ENCODE measurements around the gene RASSF5.

RASSF5 gene

GRCh38 chr1:206514813-206515387 is 7.6 kb downstream of the RASSF5 start:
- Histone ChIP-seq H3K4me3 (ENCODE audit: low read length) (no peak overlapping the region), H3K27ac (ENCODE audit: low read depth, low read length) (no peak overlapping the region), H3K27me3 (ENCODE audit: control insufficient read depth, low read length) (peaks cover 60% of the 10 kb centered on the region), H3K4me2 (ENCODE audit: low read length) (no peak overlapping the region), H3K9me3 (ENCODE audit: control insufficient read depth, insufficient read depth, low read length) (no peaks in the 10 kb centered on the region), H3F3A (ENCODE audit: control insufficient read depth, insufficient read depth) (no peaks in the 10 kb centered on the region), H3K36me3 (ENCODE audit: control insufficient read depth, low read length) (no peaks in the 10 kb centered on the region), H3K79me2 (ENCODE audit: control insufficient read depth, low read length) (no peaks in the 10 kb centered on the region), H4K20me1 (ENCODE audit: control insufficient read depth, insufficient read depth, low read depth, low read length) (no peaks in the 10 kb centered on the region), H3K9me2 (replicated peaks; ENCODE audit: control insufficient read depth, low read length) (no peaks in the 10 kb centered on the region), H3K4me1 (ENCODE audit: control insufficient read depth, low read length) (peaks cover 10% of the 10 kb centered on the region)
- TF ChIP-seq CTCF (IDR thresholded peaks at IDR 0.05; ENCODE audit: low read depth, low read length, poor library complexity, severe bottlenecking) (no peak), EZH2phosphoT487 (IDR thresholded peaks at IDR 0.05; ENCODE audit: borderline replicate concordance, low read length) (no peak)

- H3F3A ChIP-seq (ENCODE audit: control insufficient read depth, insufficient read depth), result no peaks in the 10 kb centered on the region
- no peak overlapping the region for H3K27ac ChIP-seq (ENCODE audit: low read depth, low read length)
- TF ChIP-seq EZH2phosphoT487 (IDR thresholded peaks at IDR 0.05; ENCODE audit: borderline replicate concordance, low read length) (no peak), CTCF (IDR thresholded peaks at IDR 0.05; ENCODE audit: low read depth, low read length, poor library complexity, severe bottlenecking) (no peak)
- H3K9me3 ChIP-seq (ENCODE audit: control insufficient read depth, insufficient read depth, low read length), result no peaks in the 10 kb centered on the region
- H4K20me1 ChIP-seq (ENCODE audit: control insufficient read depth, insufficient read depth, low read depth, low read length), result no peaks in the 10 kb centered on the region
- no peaks in the 10 kb centered on the region for H3K9me2 ChIP-seq (replicated peaks; ENCODE audit: control insufficient read depth, low read length)
- H3K4me2 ChIP-seq (ENCODE audit: low read length), result no peak overlapping the region
- no peak overlapping the region for H3K4me3 ChIP-seq (ENCODE audit: low read length)
- peaks cover 52% of the 10 kb centered on the region for H3K27me3 ChIP-seq (ENCODE audit: control insufficient read depth, low read length)
- H3K4me1 ChIP-seq (ENCODE audit: control insufficient read depth, low read length), result peaks cover 10% of the 10 kb centered on the region
- H3K36me3 ChIP-seq (ENCODE audit: control insufficient read depth, low read length), result no peaks in the 10 kb centered on the region
- H3K79me2 ChIP-seq (ENCODE audit: control insufficient read depth, low read length), result no peaks in the 10 kb centered on the region
Observed at GRCh38 chr1:206516728-206516990, 9.3 kb downstream of the RASSF5 start.

- Histone ChIP-seq H3K27ac (ENCODE audit: low read depth, low read length) (no peak overlapping the region), H3K27me3 (ENCODE audit: control insufficient read depth, low read length) (peaks cover 47% of the 10 kb centered on the region), H3F3A (ENCODE audit: control insufficient read depth, insufficient read depth) (no peaks in the 10 kb centered on the region), H3K4me2 (ENCODE audit: low read length) (no peak overlapping the region), H3K9me3 (ENCODE audit: control insufficient read depth, insufficient read depth, low read length) (no peaks in the 10 kb centered on the region), H3K4me3 (ENCODE audit: low read length) (no peak overlapping the region), H3K9me2 (replicated peaks; ENCODE audit: control insufficient read depth, low read length) (no peaks in the 10 kb centered on the region), H4K20me1 (ENCODE audit: control insufficient read depth, insufficient read depth, low read depth, low read length) (no peaks in the 10 kb centered on the region), H3K36me3 (ENCODE audit: control insufficient read depth, low read length) (no peaks in the 10 kb centered on the region), H3K79me2 (ENCODE audit: control insufficient read depth, low read length) (no peaks in the 10 kb centered on the region), H3K4me1 (ENCODE audit: control insufficient read depth, low read length) (peaks cover 10% of the 10 kb centered on the region)
- no peak for TF ChIP-seq EZH2phosphoT487 (IDR thresholded peaks at IDR 0.05; ENCODE audit: borderline replicate concordance, low read length)
- TF ChIP-seq CTCF (IDR thresholded peaks at IDR 0.05; ENCODE audit: low read depth, low read length, poor library complexity, severe bottlenecking), result no peak
Observed at GRCh38 chr1:206517784-206518183, 10.5 kb downstream of the RASSF5 start.

Data from DOHH2 (cell line).